ENCODE data around the gene SBF2.

Gene SBF2

GRCh38 chr11:9796854-9797253 lies 497.2 kb downstream of the SBF2 start:
- DNase-seq, result no peak

GRCh38 chr11:9796266-9796665 lies 497.8 kb downstream of the SBF2 start:
- DNase-seq, result no peak

- DNase-seq, result no peak
Measured at GRCh38 chr11:9790703-9791102, 503.3 kb downstream of the SBF2 start.

GRCh38 chr11:9789910-9790309 lies 504.1 kb downstream of the SBF2 start:
- no peak for DNase-seq

- no peak for DNase-seq
Measured at GRCh38 chr11:9787981-9788521, 506.0 kb downstream of the SBF2 start.

GRCh38 chr11:9787260-9787659 lies 506.8 kb downstream of the SBF2 start:
- no peak for DNase-seq

- no peak for DNase-seq
Measured at GRCh38 chr11:9784602-9785315, 509.3 kb downstream of the SBF2 start.

GRCh38 chr11:9783986-9784385 lies 510.0 kb downstream of the SBF2 start:
- DNase-seq, result no peak

GRCh38 chr11:9780929-9781328 lies 513.1 kb downstream of the SBF2 start:
- DNase-seq, result no peak

- DNase-seq, result no peak
Measured at GRCh38 chr11:9777525-9777924, 516.5 kb downstream of the SBF2 start.

GRCh38 chr11:9777066-9777465 lies 517.0 kb downstream of the SBF2 start:
- DNase-seq, result no peak

- DNase-seq, result no peak
Measured at GRCh38 chr11:9776203-9776602, 517.8 kb downstream of the SBF2 start.

- no peak for DNase-seq
Measured at GRCh38 chr11:9775398-9775779, 518.6 kb downstream of the SBF2 start.

GRCh38 chr11:9774591-9775397 lies 519.2 kb downstream of the SBF2 start:
- DNase-seq, result peak; percentile 20

- DNase-seq, result no peak
Measured at GRCh38 chr11:9774109-9774508, 519.9 kb downstream of the SBF2 start.

GRCh38 chr11:9773524-9773923 lies 520.5 kb downstream of the SBF2 start:
- DNase-seq, result no peak

- DNase-seq, result no peak
Measured at GRCh38 chr11:9772218-9772617, 521.8 kb downstream of the SBF2 start.

GRCh38 chr11:9771071-9771511 lies 522.9 kb downstream of the SBF2 start:
- no peak for DNase-seq

- no peak for DNase-seq
Measured at GRCh38 chr11:9769621-9770020, 524.4 kb downstream of the SBF2 start.

- peak; percentile 79 for DNase-seq
Measured at GRCh38 chr11:9765320-9766101, 528.5 kb downstream of the SBF2 start.

GRCh38 chr11:9763301-9763700 lies 530.7 kb downstream of the SBF2 start:
- DNase-seq, result no peak

GRCh38 chr11:9762531-9762930 lies 531.5 kb downstream of the SBF2 start:
- no peak for DNase-seq

- DNase-seq, result no peak
Measured at GRCh38 chr11:9761441-9761945, 532.5 kb downstream of the SBF2 start.
